ENCODE measurements around the gene ACTL7B.
"Not testable (repeated sequence)": the region's sequence is repeated elsewhere in the genome, so short reads cannot be mapped to it uniquely, and the experiment has no call there.

Gene ACTL7B

GRCh38 chr9:108855888-108856287, at the start of gene ACTL7B:
Gene ACTL7B, minus strand, starts transcription at chr9:108855986. Its CDS starts 56 bp downstream, at chr9:108855930.
- DNase-seq: no peak

- no peak for DNase-seq
Observed at GRCh38 chr9:108905494-108905893, 49.7 kb upstream of the ACTL7B start.

- no peak for DNase-seq
Observed at GRCh38 chr9:108904161-108904560, 48.4 kb upstream of the ACTL7B start.

- DNase-seq: no peak
Observed at GRCh38 chr9:108903420-108904103, 47.8 kb upstream of the ACTL7B start.

GRCh38 chr9:108900176-108900575, 44.4 kb upstream of the ACTL7B start:
- DNase-seq: no peak

- DNase-seq: not testable (repeated sequence)
Observed at GRCh38 chr9:108899023-108899695, 43.4 kb upstream of the ACTL7B start.

GRCh38 chr9:108897324-108898096, 41.7 kb upstream of the ACTL7B start:
- DNase-seq: no peak

- no peak for DNase-seq
Observed at GRCh38 chr9:108894225-108894997, 38.6 kb upstream of the ACTL7B start.

- DNase-seq: no peak
Observed at GRCh38 chr9:108889649-108890067, 33.9 kb upstream of the ACTL7B start.

GRCh38 chr9:108886594-108887271, 30.9 kb upstream of the ACTL7B start:
- not testable (repeated sequence) for DNase-seq

- DNase-seq: no peak
Observed at GRCh38 chr9:108885643-108886348, 30.0 kb upstream of the ACTL7B start.

GRCh38 chr9:108884701-108885100, 28.9 kb upstream of the ACTL7B start:
- DNase-seq: no peak

GRCh38 chr9:108883085-108883484, 27.3 kb upstream of the ACTL7B start:
- no peak for DNase-seq

GRCh38 chr9:108882052-108882888, 26.5 kb upstream of the ACTL7B start:
- no peak for DNase-seq

- DNase-seq: no peak
Observed at GRCh38 chr9:108880738-108881316, 25.0 kb upstream of the ACTL7B start.

- no peak for DNase-seq
Observed at GRCh38 chr9:108877524-108877923, 21.7 kb upstream of the ACTL7B start.

GRCh38 chr9:108876425-108876824, 20.6 kb upstream of the ACTL7B start:
- no peak for DNase-seq

GRCh38 chr9:108874058-108874788, 18.4 kb upstream of the ACTL7B start:
- no peak for DNase-seq

- DNase-seq: no peak
Observed at GRCh38 chr9:108869092-108869725, 13.4 kb upstream of the ACTL7B start.

All from NCI-H524 treated with DMSO at 0.1 percent for 48 hours (cell line).